Measurements from ENCODE around the gene ACTN1.

Gene ACTN1

DNA sequence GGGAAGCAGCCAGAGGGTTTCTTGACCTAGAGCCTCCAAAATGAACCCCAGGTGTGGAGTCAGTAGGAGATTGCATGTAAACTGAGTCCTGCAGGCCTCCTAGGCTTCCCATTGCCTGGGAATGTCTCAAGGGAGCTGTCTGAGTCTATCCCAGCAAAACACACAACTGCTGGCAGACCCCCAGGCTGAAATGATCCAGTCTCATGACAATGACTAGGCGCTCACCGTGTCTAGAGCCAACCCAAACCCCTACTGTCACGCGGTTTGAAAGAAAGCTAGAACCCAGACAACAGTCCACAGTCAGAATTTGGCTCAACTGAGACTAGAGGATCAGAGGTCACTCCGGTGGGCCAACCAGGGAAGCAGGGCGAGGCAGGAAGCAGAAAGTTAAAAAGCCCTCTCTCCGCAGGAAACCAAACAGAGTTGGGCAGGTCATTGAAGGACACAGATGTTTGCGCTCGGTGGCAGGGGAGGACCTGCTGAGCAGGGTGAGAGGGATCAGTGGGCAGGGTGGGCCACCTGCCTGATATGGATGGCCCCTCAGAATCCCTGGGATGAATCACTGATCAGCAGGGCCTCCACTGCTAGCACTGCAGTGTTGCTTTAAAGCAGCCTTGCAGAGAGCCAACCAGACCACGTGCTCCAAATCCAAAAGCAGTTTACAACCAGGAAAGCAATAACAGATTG is 23.8 kb downstream of the ACTN1 start:
- Histone ChIP-seq H3K9ac (ENCODE audit: low read length) (no peak overlapping the region), H3F3A (ENCODE audit: insufficient read depth, low read length) (no peaks in the 10 kb centered on the region), H3K9me3 (ENCODE audit: low read length) (no peaks in the 10 kb centered on the region), H3K79me2 (ENCODE audit: insufficient read depth, low read length) (no peaks in the 10 kb centered on the region), H4K20me1 (ENCODE audit: insufficient read depth, low read length) (no peaks in the 10 kb centered on the region), H3K4me1 (ENCODE audit: insufficient read depth, low read length, severe bottlenecking) (no peaks in the 10 kb centered on the region), H3K36me3 (ENCODE audit: insufficient read depth, low read length) (no peaks in the 10 kb centered on the region), H2AFZ (ENCODE audit: low read length) (no peak overlapping the region), H3K27me3 (ENCODE audit: insufficient read depth, low read length) (peaks cover 5% of the 10 kb centered on the region; the same call in 1 of the 2 replicates), H3K4me3 (ENCODE audit: low read depth, low read length, poor library complexity, severe bottlenecking) (no peak overlapping the region), H3K27ac (ENCODE audit: low read depth, low read length, poor library complexity, severe bottlenecking) (no peak overlapping the region), H3K4me2 (ENCODE audit: low read length) (no peak overlapping the region), H3K9me2 (ENCODE audit: low read depth, low read length) (no peaks in the 10 kb centered on the region)
- TF ChIP-seq CTCF (IDR thresholded peaks at IDR 0.05; ENCODE audit: low read length) (no peak), EZH2 (IDR thresholded peaks at IDR 0.05; ENCODE audit: borderline replicate concordance, low read length) (no peak)

- Histone ChIP-seq H3K4me1 (ENCODE audit: insufficient read depth, low read length, severe bottlenecking) (no peaks in the 10 kb centered on the region), H3K79me2 (ENCODE audit: insufficient read depth, low read length) (no peaks in the 10 kb centered on the region), H3K36me3 (ENCODE audit: insufficient read depth, low read length) (no peaks in the 10 kb centered on the region), H2AFZ (ENCODE audit: low read length) (no peak overlapping the region), H3K27me3 (ENCODE audit: insufficient read depth, low read length) (peaks cover 9% of the 10 kb centered on the region; the same call in 1 of the 2 replicates), H3K9me2 (ENCODE audit: low read depth, low read length) (no peaks in the 10 kb centered on the region), H3K4me3 (ENCODE audit: low read depth, low read length, poor library complexity, severe bottlenecking) (no peak overlapping the region), H4K20me1 (ENCODE audit: insufficient read depth, low read length) (no peaks in the 10 kb centered on the region), H3K27ac (ENCODE audit: low read depth, low read length, poor library complexity, severe bottlenecking) (no peak overlapping the region), H3F3A (ENCODE audit: insufficient read depth, low read length) (no peaks in the 10 kb centered on the region), H3K4me2 (ENCODE audit: low read length) (no peak overlapping the region), H3K9me3 (ENCODE audit: low read length) (no peaks in the 10 kb centered on the region), H3K9ac (ENCODE audit: low read length) (no peak overlapping the region)
- no peak for TF ChIP-seq CTCF (IDR thresholded peaks at IDR 0.05; ENCODE audit: low read length)
- TF ChIP-seq EZH2 (IDR thresholded peaks at IDR 0.05; ENCODE audit: borderline replicate concordance, low read length), result no peak
Measured at GRCh38 chr14:68953196-68953555, 25.9 kb downstream of the ACTN1 start.

DNA sequence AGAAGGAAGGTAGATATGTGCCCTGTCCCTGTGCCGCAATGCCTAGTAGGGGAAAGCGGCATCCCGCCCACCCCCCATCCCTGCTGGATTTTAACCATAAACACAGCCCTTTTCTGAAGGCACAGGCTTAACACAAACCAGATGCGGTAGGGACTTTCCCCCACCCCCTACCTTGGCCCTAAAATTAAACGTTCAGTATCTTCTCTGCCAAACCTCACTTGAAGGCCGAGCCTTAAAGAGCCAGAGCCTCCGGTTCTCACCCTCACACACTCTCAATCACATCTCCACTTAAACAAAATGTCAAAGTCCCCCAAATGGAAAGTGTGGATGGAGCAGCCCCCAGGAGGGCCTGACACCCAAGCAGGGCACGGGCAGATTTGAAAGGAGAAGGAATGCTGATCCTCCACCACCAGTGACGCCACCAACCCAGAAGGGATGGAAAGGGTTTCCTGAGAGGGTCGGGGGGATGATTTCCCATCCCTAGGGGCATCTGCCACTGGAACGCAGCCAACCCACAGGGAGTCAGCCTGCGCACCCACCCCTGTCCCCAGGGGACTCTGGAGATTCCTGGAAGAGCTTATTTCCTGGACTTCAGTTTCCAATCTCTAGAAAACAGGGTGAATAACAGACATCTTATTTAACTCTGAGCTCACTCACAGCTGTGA is 26.4 kb downstream of the ACTN1 start:
- Histone ChIP-seq H3K4me3 (ENCODE audit: low read depth, low read length, poor library complexity, severe bottlenecking) (no peak overlapping the region), H3K9me2 (ENCODE audit: low read depth, low read length) (no peaks in the 10 kb centered on the region), H3K36me3 (ENCODE audit: insufficient read depth, low read length) (no peaks in the 10 kb centered on the region), H3K9me3 (ENCODE audit: low read length) (no peaks in the 10 kb centered on the region), H3K4me1 (ENCODE audit: insufficient read depth, low read length, severe bottlenecking) (no peaks in the 10 kb centered on the region), H3K27ac (ENCODE audit: low read depth, low read length, poor library complexity, severe bottlenecking) (no peak overlapping the region), H3F3A (ENCODE audit: insufficient read depth, low read length) (no peaks in the 10 kb centered on the region), H4K20me1 (ENCODE audit: insufficient read depth, low read length) (no peaks in the 10 kb centered on the region), H3K9ac (ENCODE audit: low read length) (no peak overlapping the region), H2AFZ (ENCODE audit: low read length) (no peak overlapping the region), H3K4me2 (ENCODE audit: low read length) (no peak overlapping the region), H3K79me2 (ENCODE audit: insufficient read depth, low read length) (no peaks in the 10 kb centered on the region), H3K27me3 (ENCODE audit: insufficient read depth, low read length) (peaks cover 9% of the 10 kb centered on the region; the same call in 1 of the 2 replicates)
- TF ChIP-seq EZH2 (IDR thresholded peaks at IDR 0.05; ENCODE audit: borderline replicate concordance, low read length) (no peak), CTCF (IDR thresholded peaks at IDR 0.05; ENCODE audit: low read length) (no peak)
